Activated CD4-positive, alpha-beta T cell treated with anti-CD3 and anti-CD28 coated beads, Interleukin-2, amount 10 ng/mL, durations not matched to agents 7 days and 5 days (primary cell): ENCODE results near the gene CTIF. TPM values are rescaled to one million over a fixed set of nuclear protein-coding genes. Genes with fewer than 3 reads are reported as not detected.

Source experiments
- CTCF ChIA-PET: fragments of 350-600 bp; sonication (Branson Sonifier 250); formaldehyde crosslinking; loops from one replicate; lab custom pipeline; 2021; ENCODE audit warnings: antibody characterized with exemption; lab: Charles Lee
- POLR2A ChIA-PET: fragments of 350-600 bp; sonication (Branson Sonifier 250); formaldehyde crosslinking; loops from one replicate; lab custom pipeline; 2021; ENCODE audit warnings: antibody characterized with exemption; lab: Charles Lee
- DNase-seq: peaks from one replicate; pipeline ENCODE4 v3.0.0-alpha.2; 2020
- H3K27ac Mint-ChIP-seq: one replicate; pipeline ENCODE4 v1.8.0; 2021; ENCODE audit warnings: mild to moderate bottlenecking, moderate library complexity, mixed read lengths
- H3K27me3 Mint-ChIP-seq: one replicate; pipeline ENCODE4 v1.8.0; 2021; ENCODE audit warnings: mixed read lengths
- H3K36me3 Mint-ChIP-seq: one replicate; pipeline ENCODE4 v1.8.0; 2021; ENCODE audit warnings: low read depth, mixed read lengths
- H3K4me1 Mint-ChIP-seq: one replicate; pipeline ENCODE4 v1.8.0; 2021; ENCODE audit warnings: mixed read lengths
- H3K4me3 Mint-ChIP-seq: one replicate; pipeline ENCODE4 v1.8.0; 2021; ENCODE audit warnings: mild to moderate bottlenecking, moderate library complexity, mixed read lengths
- H3K9me3 Mint-ChIP-seq: one replicate; pipeline ENCODE4 v1.8.0; 2021; ENCODE audit warnings: mixed read lengths
- total RNA-seq, 2 experiments: library from RNA; stranded (reverse); gene quantifications; one replicate each; pipeline ENCODE4 v1.2.3, GENCODE V29; 2021

The CTIF gene
- total RNA-seq, 2 experiments from 2014 or later: 1.5 to 2.7 TPM

GRCh38 chr18:48592540-48593171, 53.8 kb downstream of the CTIF start:
- CTCF ChIA-PET: interaction anchor here (1.3 kb wide), 1 partner anchor 26 kb away, joined by 3 read pairs; no protein-coding TSS in a partner anchor
- H3K4me3 Mint-ChIP-seq: no peak overlapping the region
- no peaks in the 10 kb centered on the region for H3K36me3 Mint-ChIP-seq
- POLR2A ChIA-PET: no interaction called here
- DNase-seq: no peak
- H3K27me3 Mint-ChIP-seq: no peaks in the 10 kb centered on the region
- H3K4me1 Mint-ChIP-seq: no peaks in the 10 kb centered on the region
- H3K27ac Mint-ChIP-seq: no peak overlapping the region
- no peaks in the 10 kb centered on the region for H3K9me3 Mint-ChIP-seq

GRCh38 chr18:48594471-48595094, 55.8 kb downstream of the CTIF start:
- Mint-ChIP-seq H3K36me3 (no peaks in the 10 kb centered on the region), H3K27me3 (no peaks in the 10 kb centered on the region), H3K27ac (no peak overlapping the region), H3K9me3 (no peaks in the 10 kb centered on the region), H3K4me1 (no peaks in the 10 kb centered on the region), H3K4me3 (no peak overlapping the region)
- DNase-seq: no peak
- POLR2A ChIA-PET: no interaction called here
- CTCF ChIA-PET: interaction anchor here (1.3 kb wide), 1 partner anchor 27 kb away, joined by 3 read pairs; no protein-coding TSS in a partner anchor

GRCh38 chr18:48595703-48596218, 56.9 kb downstream of the CTIF start:
- DNase-seq: no peak
- no peaks in the 10 kb centered on the region for H3K27me3 Mint-ChIP-seq
- no peak overlapping the region for H3K4me3 Mint-ChIP-seq
- ChIA-PET CTCF (interaction anchor here (0.7 to 1.3 kb wide), 3 partner anchors 15 to 59 kb away, joined by 3 to 8 read pairs (median 3); no protein-coding TSS in a partner anchor), POLR2A (interaction anchor here (0.7 kb wide), 1 partner anchor 23 kb away, joined by 3 read pairs; no protein-coding TSS in a partner anchor)
- H3K36me3 Mint-ChIP-seq: no peaks in the 10 kb centered on the region
- no peak overlapping the region for H3K27ac Mint-ChIP-seq
- no peaks in the 10 kb centered on the region for H3K4me1 Mint-ChIP-seq
- H3K9me3 Mint-ChIP-seq: no peaks in the 10 kb centered on the region

- ChIA-PET CTCF (no interaction called here), POLR2A (no interaction called here)
- H3K27me3 Mint-ChIP-seq: no peaks in the 10 kb centered on the region
- no peaks in the 10 kb centered on the region for H3K4me1 Mint-ChIP-seq
- DNase-seq: no peak
- no peaks in the 10 kb centered on the region for H3K9me3 Mint-ChIP-seq
- no peak overlapping the region for H3K4me3 Mint-ChIP-seq
- H3K36me3 Mint-ChIP-seq: no peaks in the 10 kb centered on the region
- H3K27ac Mint-ChIP-seq: no peak overlapping the region
Observed at GRCh38 chr18:48597110-48597509, 58.3 kb downstream of the CTIF start.

- Mint-ChIP-seq H3K27ac (no peak overlapping the region), H3K36me3 (no peaks in the 10 kb centered on the region), H3K4me3 (no peak overlapping the region), H3K27me3 (no peaks in the 10 kb centered on the region), H3K9me3 (no peaks in the 10 kb centered on the region), H3K4me1 (no peaks in the 10 kb centered on the region)
- CTCF ChIA-PET: no interaction called here
- POLR2A ChIA-PET: no interaction called here
- DNase-seq: no peak
Observed at GRCh38 chr18:48597671-48598070, 58.8 kb downstream of the CTIF start.

- Mint-ChIP-seq H3K9me3 (no peaks in the 10 kb centered on the region), H3K36me3 (no peaks in the 10 kb centered on the region), H3K27me3 (no peaks in the 10 kb centered on the region), H3K4me1 (no peaks in the 10 kb centered on the region), H3K4me3 (no peak overlapping the region), H3K27ac (no peak overlapping the region)
- ChIA-PET POLR2A (no interaction called here), CTCF (no interaction called here)
- no peak for DNase-seq
Observed at GRCh38 chr18:48599391-48599790, 60.6 kb downstream of the CTIF start.

- Mint-ChIP-seq H3K4me1 (no peaks in the 10 kb centered on the region), H3K27me3 (no peaks in the 10 kb centered on the region), H3K4me3 (no peak overlapping the region), H3K9me3 (no peaks in the 10 kb centered on the region), H3K36me3 (no peaks in the 10 kb centered on the region), H3K27ac (no peak overlapping the region)
- ChIA-PET POLR2A (no interaction called here), CTCF (interaction anchor here (1.3 kb wide), 1 partner anchor 15 kb away, joined by 4 read pairs; no protein-coding TSS in a partner anchor)
- DNase-seq: no peak
Observed at GRCh38 chr18:48600046-48600445, 61.2 kb downstream of the CTIF start.

GRCh38 chr18:48600456-48601090, 61.7 kb downstream of the CTIF start:
- CTCF ChIA-PET: interaction anchor here (0.6 to 1.5 kb wide), 3 partner anchors 11 to 1879 kb away, joined by 3 to 4 read pairs (median 3); no protein-coding TSS in a partner anchor
- Mint-ChIP-seq H3K4me3 (no peak overlapping the region), H3K27ac (no peak overlapping the region), H3K9me3 (no peaks in the 10 kb centered on the region), H3K36me3 (no peaks in the 10 kb centered on the region), H3K27me3 (no peaks in the 10 kb centered on the region), H3K4me1 (no peaks in the 10 kb centered on the region)
- no peak for DNase-seq
- POLR2A ChIA-PET: no interaction called here

GRCh38 chr18:48601343-48601742, 62.5 kb downstream of the CTIF start:
- H3K27ac Mint-ChIP-seq: no peak overlapping the region

GRCh38 chr18:48602759-48603390, 64.0 kb downstream of the CTIF start:
- POLR2A ChIA-PET: no interaction called here
- no peaks in the 10 kb centered on the region for H3K36me3 Mint-ChIP-seq
- H3K9me3 Mint-ChIP-seq: no peaks in the 10 kb centered on the region
- H3K27me3 Mint-ChIP-seq: no peaks in the 10 kb centered on the region
- no peaks in the 10 kb centered on the region for H3K4me1 Mint-ChIP-seq
- no peak for DNase-seq
- CTCF ChIA-PET: no interaction called here
- no peak overlapping the region for H3K4me3 Mint-ChIP-seq
- no peak overlapping the region for H3K27ac Mint-ChIP-seq

More at GRCh38 chr18:48601343-48601742, 62.5 kb downstream of the CTIF start:
- Mint-ChIP-seq H3K36me3 (no peaks in the 10 kb centered on the region), H3K27me3 (no peaks in the 10 kb centered on the region), H3K4me1 (no peaks in the 10 kb centered on the region), H3K4me3 (no peak overlapping the region), H3K9me3 (no peaks in the 10 kb centered on the region)
- CTCF ChIA-PET: interaction anchor here (0.5 to 1.5 kb wide), 2 partner anchors 12 to 324 kb away, joined by 3 read pairs; no protein-coding TSS in a partner anchor
- POLR2A ChIA-PET: no interaction called here
- no peak for DNase-seq

- DNase-seq: no peak
- no peaks in the 10 kb centered on the region for H3K9me3 Mint-ChIP-seq
- no peak overlapping the region for H3K4me3 Mint-ChIP-seq
- no peaks in the 10 kb centered on the region for H3K27me3 Mint-ChIP-seq
- POLR2A ChIA-PET: no interaction called here
- no peaks in the 10 kb centered on the region for H3K36me3 Mint-ChIP-seq
- no peaks in the 10 kb centered on the region for H3K4me1 Mint-ChIP-seq
- H3K27ac Mint-ChIP-seq: no peak overlapping the region
- CTCF ChIA-PET: no interaction called here
Observed at GRCh38 chr18:48605408-48605845, 66.6 kb downstream of the CTIF start.
